Cerebellar nuclear complex (tissue), 1 donor: ENCODE data around the gene SMYD4.
A peak's percentile ranks its signal among the peaks of the same experiment; 100 is the strongest.
"Not testable (repeated sequence)": the region's sequence is repeated elsewhere in the genome, so short reads cannot be mapped to it uniquely, and the experiment has no call there.

ENCODE experiments used
- DNase-seq, 2 experiments: peaks; one replicate each; lab custom pipeline; 2025; lab: John Stamatoyannopoulos, UW

SMYD4 gene

GRCh38 chr17:1830288-1830687 is 586 bp upstream of the SMYD4 start:
- no peak for DNase-seq

- DNase-seq: no peak
Measured at GRCh38 chr17:1829216-1829591, 498 bp downstream of the SMYD4 start.

- no peak for DNase-seq
Measured at GRCh38 chr17:1820528-1821252, 9.0 kb downstream of the SMYD4 start.

- DNase-seq: no peak
Measured at GRCh38 chr17:1813088-1813487, 16.6 kb downstream of the SMYD4 start.

- no peak for DNase-seq
Measured at GRCh38 chr17:1810450-1811103, 19.1 kb downstream of the SMYD4 start.

GRCh38 chr17:1809815-1810214 is 19.9 kb downstream of the SMYD4 start:
- not testable (repeated sequence) for DNase-seq

- DNase-seq: no peak
Measured at GRCh38 chr17:1808644-1809043, 21.1 kb downstream of the SMYD4 start.

- DNase-seq: no peak
Measured at GRCh38 chr17:1807890-1808289, 21.8 kb downstream of the SMYD4 start.

GRCh38 chr17:1803280-1803679 is 26.4 kb downstream of the SMYD4 start:
- DNase-seq: no peak

- DNase-seq: no peak
Measured at GRCh38 chr17:1802429-1802828, 27.3 kb downstream of the SMYD4 start.

GRCh38 chr17:1800712-1801111 is 29.0 kb downstream of the SMYD4 start:
- no peak for DNase-seq

- DNase-seq: no peak
Measured at GRCh38 chr17:1800240-1800639, 29.5 kb downstream of the SMYD4 start.

GRCh38 chr17:1797846-1798245 is 31.9 kb downstream of the SMYD4 start:
- not testable (repeated sequence) for DNase-seq

GRCh38 chr17:1797323-1797722 is 32.4 kb downstream of the SMYD4 start:
- no peak for DNase-seq

- peak; percentile 11 to 20 for DNase-seq
Measured at GRCh38 chr17:1796800-1797199, 32.9 kb downstream of the SMYD4 start.

GRCh38 chr17:1793447-1793806 is 36.3 kb downstream of the SMYD4 start:
- DNase-seq: no peak

GRCh38 chr17:1792495-1793446 is 36.9 kb downstream of the SMYD4 start:
- DNase-seq: no peak

GRCh38 chr17:1789936-1790335 is 39.8 kb downstream of the SMYD4 start:
- DNase-seq: no peak

GRCh38 chr17:1787301-1787902 is 42.3 kb downstream of the SMYD4 start:
- no peak for DNase-seq

- DNase-seq: no peak
Measured at GRCh38 chr17:1786708-1787107, 43.0 kb downstream of the SMYD4 start.

GRCh38 chr17:1785930-1786329 is 43.8 kb downstream of the SMYD4 start:
- DNase-seq: no peak
